ENCODE measurements around the gene BTG3.
A peak's percentile ranks its signal among the peaks of the same experiment; 100 is the strongest.

The BTG3 gene

GRCh38 chr21:17610911-17611310, 1.8 kb downstream of the BTG3 start:
- TF ChIP-seq, protein P1, sequence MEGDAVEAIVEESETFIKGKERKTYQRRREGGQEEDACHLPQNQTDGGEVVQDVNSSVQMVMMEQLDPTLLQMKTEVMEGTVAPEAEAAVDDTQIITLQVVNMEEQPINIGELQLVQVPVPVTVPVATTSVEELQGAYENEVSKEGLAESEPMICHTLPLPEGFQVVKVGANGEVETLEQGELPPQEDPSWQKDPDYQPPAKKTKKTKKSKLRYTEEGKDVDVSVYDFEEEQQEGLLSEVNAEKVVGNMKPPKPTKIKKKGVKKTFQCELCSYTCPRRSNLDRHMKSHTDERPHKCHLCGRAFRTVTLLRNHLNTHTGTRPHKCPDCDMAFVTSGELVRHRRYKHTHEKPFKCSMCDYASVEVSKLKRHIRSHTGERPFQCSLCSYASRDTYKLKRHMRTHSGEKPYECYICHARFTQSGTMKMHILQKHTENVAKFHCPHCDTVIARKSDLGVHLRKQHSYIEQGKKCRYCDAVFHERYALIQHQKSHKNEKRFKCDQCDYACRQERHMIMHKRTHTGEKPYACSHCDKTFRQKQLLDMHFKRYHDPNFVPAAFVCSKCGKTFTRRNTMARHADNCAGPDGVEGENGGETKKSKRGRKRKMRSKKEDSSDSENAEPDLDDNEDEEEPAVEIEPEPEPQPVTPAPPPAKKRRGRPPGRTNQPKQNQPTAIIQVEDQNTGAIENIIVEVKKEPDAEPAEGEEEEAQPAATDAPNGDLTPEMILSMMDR (IDR thresholded peaks at IDR 0.05; ENCODE audit: low read depth, low read length) = no peak
- TF ChIP-seq EZH2phosphoT487 (IDR thresholded peaks at IDR 0.05; ENCODE audit: low read depth) = no peak
- peak overlapping the region; percentile 92 for H3K4me3 ChIP-seq (ENCODE audit: low read length)
- no peaks in the 10 kb centered on the region for H3K9me3 ChIP-seq (ENCODE audit: insufficient read depth, low read length)
- H3K27me3 ChIP-seq (ENCODE audit: low read depth, low read length) = no peaks in the 10 kb centered on the region
- H3K79me2 ChIP-seq (ENCODE audit: low read length) = peaks cover 67% of the 10 kb centered on the region
- peak overlapping the region; percentile 93 for H3K9ac ChIP-seq (ENCODE audit: low read length)
- peaks cover 36% of the 10 kb centered on the region for H4K20me1 ChIP-seq (ENCODE audit: insufficient read depth, low read length)
- peaks cover 39% of the 10 kb centered on the region for H3K36me3 ChIP-seq (replicated peaks; ENCODE audit: low read depth, low read length)
- peaks cover 13% of the 10 kb centered on the region for H3K4me1 ChIP-seq (ENCODE audit: low read length)
- H2AFZ ChIP-seq (ENCODE audit: low read depth, low read length) = no peak overlapping the region
- H3K27ac ChIP-seq (ENCODE audit: low read length) = peak overlapping the region; percentile 69
- H3K4me2 ChIP-seq (ENCODE audit: low read length) = peak overlapping the region; percentile 79

DNA sequence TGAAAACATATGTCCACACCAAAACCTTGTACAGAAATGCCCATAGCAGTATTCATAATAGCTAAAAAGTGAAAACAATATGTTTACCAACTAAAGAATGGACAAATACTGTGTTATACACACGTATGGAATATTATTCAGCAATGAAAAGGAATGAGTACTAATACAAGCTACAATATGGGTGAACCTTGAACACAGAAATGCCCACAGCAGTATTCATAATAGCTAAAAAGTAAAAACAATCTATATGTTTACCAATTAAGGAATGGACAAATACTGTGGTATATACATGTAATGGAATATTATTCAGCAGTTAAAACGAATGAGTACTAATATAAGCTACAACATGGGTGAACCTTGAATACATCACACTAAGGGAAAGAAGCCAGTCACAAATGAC, 3.0 kb downstream of the BTG3 start:
- Histone ChIP-seq H3K9ac (ENCODE audit: low read length) (no peak overlapping the region), H3K27ac (ENCODE audit: low read length) (no peak overlapping the region), H3K9me3 (ENCODE audit: insufficient read depth, low read length) (no peaks in the 10 kb centered on the region), H3K4me2 (ENCODE audit: low read length) (no peak overlapping the region), H4K20me1 (ENCODE audit: insufficient read depth, low read length) (peaks cover 36% of the 10 kb centered on the region), H2AFZ (ENCODE audit: low read depth, low read length) (no peak overlapping the region), H3K4me3 (ENCODE audit: low read length) (no peak overlapping the region), H3K36me3 (replicated peaks; ENCODE audit: low read depth, low read length) (peaks cover 47% of the 10 kb centered on the region), H3K79me2 (ENCODE audit: low read length) (peaks cover 78% of the 10 kb centered on the region), H3K4me1 (ENCODE audit: low read length) (peaks cover 13% of the 10 kb centered on the region), H3K27me3 (ENCODE audit: low read depth, low read length) (no peaks in the 10 kb centered on the region)
- TF ChIP-seq EZH2phosphoT487 (IDR thresholded peaks at IDR 0.05; ENCODE audit: low read depth) = no peak
- TF ChIP-seq, protein P1 (IDR thresholded peaks at IDR 0.05; ENCODE audit: low read depth, low read length) = no peak

- no peak overlapping the region for H3K4me2 ChIP-seq (ENCODE audit: low read length)
- H2AFZ ChIP-seq (ENCODE audit: low read depth, low read length) = no peak overlapping the region
- H3K27ac ChIP-seq (ENCODE audit: low read length) = no peak overlapping the region
- peaks cover 63% of the 10 kb centered on the region for H3K36me3 ChIP-seq (replicated peaks; ENCODE audit: low read depth, low read length)
- H3K79me2 ChIP-seq (ENCODE audit: low read length) = peaks cover 97% of the 10 kb centered on the region
- H3K4me3 ChIP-seq (ENCODE audit: low read length) = no peak overlapping the region
- no peak overlapping the region for H3K9ac ChIP-seq (ENCODE audit: low read length)
- H3K4me1 ChIP-seq (ENCODE audit: low read length) = peaks cover 10% of the 10 kb centered on the region
- H4K20me1 ChIP-seq (ENCODE audit: insufficient read depth, low read length) = peaks cover 39% of the 10 kb centered on the region
- no peaks in the 10 kb centered on the region for H3K27me3 ChIP-seq (ENCODE audit: low read depth, low read length)
- TF ChIP-seq, protein P1 (IDR thresholded peaks at IDR 0.05; ENCODE audit: low read depth, low read length) = no peak
- no peak for TF ChIP-seq EZH2phosphoT487 (IDR thresholded peaks at IDR 0.05; ENCODE audit: low read depth)
- no peaks in the 10 kb centered on the region for H3K9me3 ChIP-seq (ENCODE audit: insufficient read depth, low read length)
Measured at GRCh38 chr21:17607684-17608083, 5.0 kb downstream of the BTG3 start.

- Histone ChIP-seq H3K9ac (ENCODE audit: low read length) (no peak overlapping the region), H3K79me2 (ENCODE audit: low read length) (peaks cover 70% of the 10 kb centered on the region), H3K27ac (ENCODE audit: low read length) (no peak overlapping the region), H2AFZ (ENCODE audit: low read depth, low read length) (no peak overlapping the region), H3K4me3 (ENCODE audit: low read length) (no peak overlapping the region), H3K27me3 (ENCODE audit: low read depth, low read length) (no peaks in the 10 kb centered on the region), H3K4me2 (ENCODE audit: low read length) (no peak overlapping the region), H3K9me3 (ENCODE audit: insufficient read depth, low read length) (no peaks in the 10 kb centered on the region), H4K20me1 (ENCODE audit: insufficient read depth, low read length) (peaks cover 21% of the 10 kb centered on the region), H3K4me1 (ENCODE audit: low read length) (peaks cover 21% of the 10 kb centered on the region), H3K36me3 (replicated peaks; ENCODE audit: low read depth, low read length) (peaks cover 57% of the 10 kb centered on the region)
- TF ChIP-seq EZH2phosphoT487 (IDR thresholded peaks at IDR 0.05; ENCODE audit: low read depth) = no peak
- TF ChIP-seq, protein P1 (IDR thresholded peaks at IDR 0.05; ENCODE audit: low read depth, low read length) = no peak
Measured at GRCh38 chr21:17602874-17603273, 9.8 kb downstream of the BTG3 start.

Measured in OCI-LY3 (cell line).